Stimulated activated CD4-positive, alpha-beta T cell treated with anti-CD3 and anti-CD28 coated beads, Interleukin-15, amount 100 ng/mL, for 48 hours (primary cell): ENCODE results near the gene PAWR.
"Not testable (repeated sequence)": the region's sequence is repeated elsewhere in the genome, so short reads cannot be mapped to it uniquely, and the experiment has no call there.

ENCODE experiments used
- DNase-seq, 2 donors: peaks; one replicate each; pipeline ENCODE4 v3.0.0-alpha.2; 2020; ENCODE audit warnings: low read depth in 2 of 2

The PAWR gene

GRCh38 chr12:79592865-79593264 lies 97.9 kb downstream of the PAWR start:
- DNase-seq = no peak

DNA sequence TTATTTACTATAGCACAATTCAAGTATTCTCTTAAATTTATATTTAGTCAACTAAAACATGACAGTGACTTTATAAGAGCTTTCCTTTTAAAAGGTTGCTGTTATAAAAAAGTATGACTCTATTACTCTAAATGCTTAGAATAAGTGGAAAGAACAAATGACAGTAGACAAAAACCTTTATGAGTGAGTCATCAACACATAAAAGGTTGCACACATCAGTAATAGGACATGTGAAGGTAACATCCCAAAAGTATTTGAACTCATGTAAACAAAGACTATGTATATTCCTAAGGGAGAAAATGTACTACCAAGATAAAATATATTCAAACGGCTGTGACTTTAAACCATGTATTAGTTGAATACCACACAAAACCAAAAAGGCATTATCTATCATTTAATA lies 98.8 kb downstream of the PAWR start:
- DNase-seq = no peak

GRCh38 chr12:79590751-79591150 lies 100.0 kb downstream of the PAWR start:
- DNase-seq = no peak

DNA sequence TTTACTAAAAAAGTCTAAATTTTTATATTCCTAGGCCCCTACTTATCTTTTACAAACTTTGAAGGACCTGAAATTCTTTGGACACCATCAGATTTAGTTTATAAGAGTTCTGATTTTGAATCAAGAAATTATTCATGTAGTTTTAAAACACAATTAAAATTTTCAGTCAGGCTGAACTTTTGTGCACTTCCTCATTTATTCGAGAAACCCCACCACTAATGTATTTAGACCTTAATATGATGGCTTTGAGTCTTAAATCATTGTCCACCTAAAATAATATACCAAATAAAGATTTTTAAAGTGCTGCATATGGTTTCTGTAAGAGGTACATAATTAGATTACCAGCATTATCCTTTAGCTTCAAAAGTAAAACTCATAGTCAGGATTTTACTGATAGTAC lies 103.4 kb downstream of the PAWR start:
- DNase-seq = no peak

GRCh38 chr12:79585147-79585546 lies 105.6 kb downstream of the PAWR start:
- no peak for DNase-seq

GRCh38 chr12:79573820-79574219 lies 116.9 kb downstream of the PAWR start:
- no peak for DNase-seq

DNA sequence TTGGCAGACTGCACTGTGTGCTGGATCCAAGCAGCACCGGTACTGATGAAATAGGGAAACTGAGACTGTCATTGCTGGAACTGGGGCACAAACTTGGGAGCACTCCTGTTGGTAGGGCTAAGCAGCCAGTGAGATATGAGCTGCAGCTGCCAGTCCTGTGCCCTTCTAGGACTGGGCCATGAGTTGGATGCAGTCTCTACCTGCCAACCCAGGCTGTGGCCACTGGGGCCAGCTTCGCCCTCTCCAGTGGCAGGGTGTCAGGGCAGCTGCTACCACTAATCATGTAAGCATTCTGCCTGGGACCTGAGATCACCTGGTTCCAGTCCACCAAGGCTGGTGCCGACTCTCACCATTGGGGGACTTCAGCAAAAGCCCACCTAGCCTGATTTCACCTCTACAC lies 121.1 kb downstream of the PAWR start:
- no peak for DNase-seq

- no peak for DNase-seq
Measured at GRCh38 chr12:79567175-79567563, 123.6 kb downstream of the PAWR start.

- no peak for DNase-seq
Measured at GRCh38 chr12:79566452-79567174, 124.2 kb downstream of the PAWR start.

- not testable (repeated sequence) for DNase-seq
Measured at GRCh38 chr12:79564727-79565350, 125.9 kb downstream of the PAWR start.

GRCh38 chr12:79563021-79563740 lies 127.6 kb downstream of the PAWR start:
- no peak for DNase-seq

DNA sequence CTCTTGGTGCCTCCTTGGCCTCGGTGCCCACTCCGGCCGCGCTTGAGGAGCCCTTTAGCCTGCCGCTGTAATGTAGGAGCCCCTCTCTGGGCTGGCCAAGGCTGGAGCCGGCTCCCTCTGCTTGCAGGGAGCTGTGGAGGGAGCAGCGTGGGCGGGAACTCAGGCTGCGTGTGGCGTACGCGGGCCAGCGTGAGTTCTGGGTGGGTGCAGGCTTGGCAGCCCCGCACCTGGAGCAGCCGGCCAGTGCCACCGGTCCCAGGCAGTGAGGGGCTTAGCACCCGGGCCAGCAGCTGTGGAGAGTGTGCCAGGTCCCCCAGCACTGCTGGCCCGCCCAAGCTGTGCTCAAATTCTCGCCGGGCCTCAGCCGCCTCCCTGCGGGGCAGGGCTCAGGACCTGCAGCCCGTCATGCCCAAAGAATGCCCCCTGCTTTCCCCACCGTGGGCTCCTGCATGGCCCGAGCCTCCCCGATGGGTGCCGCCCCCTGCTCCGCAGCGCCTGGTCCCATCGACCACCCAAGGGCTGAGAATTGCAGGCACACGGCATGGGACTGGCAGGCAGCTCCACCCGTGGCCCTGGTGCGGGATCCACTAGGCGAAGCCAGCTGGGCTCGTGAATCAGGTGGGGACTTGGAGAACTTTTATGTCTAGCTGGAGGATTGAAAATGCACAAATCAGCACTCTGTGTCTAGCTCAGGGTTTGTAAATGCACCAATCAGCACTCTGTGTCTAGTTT lies 129.2 kb downstream of the PAWR start:
- DNase-seq = no peak

DNA sequence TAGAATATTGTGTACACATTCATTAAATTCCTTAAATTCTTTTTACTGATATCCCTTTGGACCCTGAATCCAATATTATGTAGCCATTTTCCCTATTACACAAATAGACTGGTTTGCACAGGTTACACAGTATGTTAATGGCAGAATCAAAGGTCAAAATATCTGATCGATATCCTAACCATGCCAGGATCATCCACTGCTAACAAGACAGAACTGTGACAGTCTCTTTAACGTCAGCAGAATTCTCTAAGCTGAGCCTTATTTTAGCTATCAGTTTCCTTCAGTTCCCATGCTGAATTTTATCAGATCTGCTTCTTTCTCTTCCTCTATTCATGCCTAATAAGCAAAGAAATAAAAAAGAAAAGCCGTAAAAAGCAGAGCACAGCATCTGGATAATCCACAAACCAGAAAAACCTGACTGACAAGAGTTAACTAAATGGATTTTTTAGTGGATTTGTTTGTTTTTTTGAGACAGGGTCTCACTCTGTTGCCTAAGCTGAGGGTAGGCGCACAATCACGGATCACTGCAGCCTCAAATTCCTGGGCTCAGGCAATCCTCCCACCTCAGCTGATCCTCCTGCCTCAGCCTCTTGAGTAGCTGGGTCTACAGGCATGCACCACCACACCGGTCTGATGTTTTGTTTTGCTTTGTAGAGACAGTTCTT lies 130.4 kb downstream of the PAWR start:
- DNase-seq = no peak

- DNase-seq = no peak
Measured at GRCh38 chr12:79559591-79559990, 131.2 kb downstream of the PAWR start.

- no peak for DNase-seq
Measured at GRCh38 chr12:79558924-79559469, 131.8 kb downstream of the PAWR start.

DNA sequence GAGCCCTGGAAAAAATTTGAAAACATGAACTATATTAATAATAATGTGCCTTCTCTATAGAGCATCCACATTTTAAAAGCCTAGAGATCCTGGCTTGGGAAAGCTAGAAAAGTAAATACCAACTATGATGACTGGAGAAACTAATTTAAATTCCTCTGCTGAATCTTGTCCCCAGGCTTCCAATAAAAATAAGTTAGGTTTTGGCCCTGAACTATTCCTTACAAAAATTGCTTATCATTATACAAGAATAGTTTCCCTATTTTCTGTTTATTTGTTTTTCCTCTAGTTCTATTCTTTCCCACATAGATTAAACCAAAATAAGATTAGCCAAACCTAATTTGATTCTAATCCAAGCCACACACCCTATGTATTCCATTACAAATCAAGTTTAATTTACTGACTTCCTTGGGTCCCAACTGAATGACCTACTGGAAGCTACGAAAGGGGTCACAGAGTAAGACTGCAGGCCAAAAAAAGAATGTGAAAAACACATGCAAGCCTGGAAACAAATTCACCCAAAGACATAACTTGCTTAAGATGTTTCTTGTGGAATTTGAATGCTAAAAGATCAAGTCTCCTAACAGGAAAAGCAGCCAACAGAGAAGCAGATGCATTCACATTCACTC lies 133.0 kb downstream of the PAWR start:
- DNase-seq = no peak

DNA sequence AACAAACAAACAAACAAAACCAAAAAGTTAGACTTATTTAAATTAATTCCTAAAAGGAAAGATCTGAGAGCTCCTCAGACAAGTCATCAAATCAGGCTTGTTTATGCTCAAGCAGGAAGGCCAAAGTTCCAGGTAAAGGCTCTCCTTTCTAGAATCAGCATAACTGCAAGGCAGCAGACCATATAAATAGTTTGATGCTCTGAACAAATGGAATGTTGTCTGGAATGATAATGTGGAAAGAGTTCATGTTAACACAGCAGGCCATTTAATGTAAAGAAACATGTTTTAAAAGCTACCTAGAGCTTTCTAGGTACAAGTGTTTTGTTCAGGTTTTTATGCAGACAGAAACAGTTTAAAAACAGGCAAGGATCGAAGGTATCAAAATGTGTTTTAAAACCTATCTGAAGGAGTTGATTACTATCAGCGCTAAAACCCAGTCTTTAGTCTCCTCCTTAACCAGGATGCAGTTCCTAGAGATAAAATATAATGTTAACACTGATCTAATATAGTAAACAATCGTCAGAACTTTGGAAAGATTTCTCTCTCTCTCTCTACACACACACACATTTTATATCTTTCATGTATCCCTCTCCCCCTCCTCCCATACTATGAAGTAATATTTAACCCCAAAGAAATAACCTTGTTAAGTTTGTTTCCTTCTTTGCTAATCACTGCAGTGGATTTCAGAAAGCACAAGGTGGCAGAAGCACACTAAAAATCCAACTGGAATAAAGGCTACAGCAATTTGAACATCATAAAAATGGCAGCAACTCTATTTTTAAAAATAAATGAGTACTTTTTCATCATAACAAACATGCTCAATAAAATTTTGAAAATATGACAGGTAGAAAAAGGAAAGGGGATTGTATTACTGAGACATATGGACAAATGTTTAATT lies 135.5 kb downstream of the PAWR start:
- DNase-seq = no peak

DNA sequence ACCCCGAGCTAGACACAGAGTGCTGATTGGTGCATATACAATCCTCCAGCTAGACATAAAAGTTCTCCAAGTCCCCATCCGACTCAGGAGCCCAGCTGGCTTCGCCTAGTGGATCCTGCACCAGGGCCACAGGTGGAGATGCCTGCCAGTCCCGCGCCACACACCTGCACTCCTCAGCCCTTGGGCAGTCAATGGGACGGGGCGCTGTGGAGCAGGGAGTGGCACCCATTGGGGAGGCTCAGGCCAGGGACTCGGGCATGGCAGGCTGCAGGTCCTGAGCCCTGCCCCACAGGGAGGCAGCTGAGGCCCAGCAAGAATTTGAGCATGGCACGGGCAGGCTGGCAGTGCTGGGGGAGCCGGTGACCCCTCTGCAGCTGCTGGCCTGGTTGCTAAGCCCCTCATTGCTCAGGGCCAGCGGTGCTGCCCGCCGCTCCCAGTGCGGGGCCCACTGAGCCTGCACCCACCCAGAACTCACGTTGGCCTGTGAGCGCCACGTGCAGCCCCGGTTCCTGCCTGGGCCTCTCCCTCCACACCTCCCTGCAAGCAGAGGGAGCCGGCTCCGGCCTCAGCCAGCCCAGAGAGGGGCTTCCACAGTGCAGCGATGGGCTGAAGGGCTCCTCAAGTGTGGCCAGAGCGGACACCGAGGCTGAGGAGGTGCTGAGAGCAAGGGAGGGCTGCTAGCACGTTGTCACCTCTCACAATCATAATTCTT lies 136.7 kb downstream of the PAWR start:
- no peak for DNase-seq

GRCh38 chr12:79552192-79552591 lies 138.6 kb downstream of the PAWR start:
- no peak for DNase-seq
